SJSA1 (cell line): ENCODE data around the gene MARCHF4. TPM values are rescaled to one million over a fixed set of nuclear protein-coding genes. Genes with fewer than 3 reads are reported as not detected.
A peak's percentile ranks its signal among the peaks of the same experiment; 100 is the strongest.
"Not testable (repeated sequence)": the region's sequence is repeated elsewhere in the genome, so short reads cannot be mapped to it uniquely, and the experiment has no call there.

Experiments
- DNase-seq, 2 experiments: peaks; one replicate each; pipeline ENCODE4 v3.0.0-alpha.2; 2015 to 2020; ENCODE audit warnings: low spot score in 2 of 2, low read depth in 1 of 2
- H3K27ac ChIP-seq: fragments of 250-450 bp; sonication (Bioruptor Pico); 2 replicates; pipeline ENCODE4 v1.5.1; 2020; ENCODE audit warnings: mild to moderate bottlenecking, moderate library complexity
- H3K27me3 ChIP-seq: fragments of 250-450 bp; sonication (Bioruptor Pico); replicated peaks from 2 replicates; pipeline ENCODE4 v1.5.1; 2020; ENCODE audit warnings: mild to moderate bottlenecking, moderate library complexity
- H3K36me3 ChIP-seq: fragments of 250-450 bp; sonication (Bioruptor Pico); 2 replicates; pipeline ENCODE4 v1.5.1; 2020; ENCODE audit warnings: mild to moderate bottlenecking
- H3K4me1 ChIP-seq: fragments of 250-450 bp; sonication (Bioruptor Pico); replicated peaks from 2 replicates; pipeline ENCODE4 v1.6.1; 2021; ENCODE audit warnings: mild to moderate bottlenecking
- H3K4me3 ChIP-seq: fragments of 250-450 bp; sonication (Bioruptor Pico); 2 replicates; pipeline ENCODE4 v1.5.1; 2020; ENCODE audit warnings: mild to moderate bottlenecking
- H3K9me3 ChIP-seq: fragments of 250-450 bp; sonication (Bioruptor Pico); replicated peaks from 2 replicates; pipeline ENCODE4 v1.5.1; 2020; ENCODE audit warnings: mild to moderate bottlenecking
- total RNA-seq: library from RNA; depleted of rRNA; stranded (reverse); fragments of >200 nt; shearing (Covaris generic); gene quantifications from 2 replicates; pipeline ENCODE4 v1.2.3, GENCODE V29; 2014

Gene MARCHF4
- total RNA-seq, 1 experiment from 2014 or later, result 4.3 TPM

DNA sequence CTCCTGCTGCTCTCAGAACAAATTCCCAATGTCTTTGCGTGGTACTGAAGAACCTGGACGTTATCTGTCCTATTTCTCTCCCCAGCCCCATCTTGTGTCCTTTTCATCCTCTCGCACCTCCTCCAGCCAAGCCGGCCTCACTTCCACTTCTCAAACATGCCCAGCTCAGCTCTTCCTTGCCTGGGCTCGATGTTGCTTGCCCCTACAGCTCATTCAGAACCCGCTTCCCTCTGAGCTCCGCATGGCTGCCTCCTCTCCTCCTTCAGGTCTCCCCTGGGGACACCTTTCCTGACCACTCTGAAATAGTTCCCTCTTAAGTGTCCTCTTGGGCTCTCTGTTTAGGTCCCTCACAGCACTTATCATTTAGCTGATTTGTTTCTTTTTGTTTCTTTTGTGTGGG lies 33.3 kb upstream of the MARCHF4 start:
- no peak overlapping the region for H3K27ac ChIP-seq
- no peaks in the 10 kb centered on the region for H3K36me3 ChIP-seq
- DNase-seq, result no peak
- H3K9me3 ChIP-seq, result no peaks in the 10 kb centered on the region
- no peak overlapping the region for H3K4me3 ChIP-seq
- no peaks in the 10 kb centered on the region for H3K4me1 ChIP-seq
- no peaks in the 10 kb centered on the region for H3K27me3 ChIP-seq

DNA sequence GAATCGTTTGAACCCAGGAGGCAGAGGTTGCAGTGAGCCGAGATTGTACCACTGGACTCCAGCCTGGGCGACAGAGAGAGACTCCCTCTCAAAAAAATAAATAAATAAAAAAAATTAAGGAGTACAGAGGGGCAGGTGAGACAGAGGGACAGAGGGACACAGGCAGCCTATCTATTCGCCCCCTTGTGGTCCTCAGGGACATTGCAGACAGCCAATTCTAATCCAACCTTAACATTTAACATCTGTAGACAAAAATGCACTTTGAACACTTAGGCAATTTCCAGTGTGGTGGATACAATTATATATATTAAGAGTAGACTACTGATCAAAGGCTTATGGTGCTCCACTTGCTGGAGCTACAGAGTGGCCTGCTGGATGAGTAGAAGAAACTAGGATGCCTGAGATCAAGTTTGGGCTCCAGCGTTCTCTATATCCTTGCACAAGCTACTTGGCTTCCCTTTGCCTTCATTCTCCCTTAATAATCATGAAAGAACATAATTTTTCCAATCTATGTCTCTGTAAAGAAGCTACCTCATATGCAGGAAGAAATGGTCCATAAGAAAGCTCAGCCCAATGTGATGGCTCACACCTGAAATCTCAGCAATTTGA lies 31.8 kb upstream of the MARCHF4 start:
- peak; percentile 34 to 55 for DNase-seq
- Histone ChIP-seq H3K9me3 (no peaks in the 10 kb centered on the region), H3K4me3 (no peak overlapping the region), H3K27me3 (no peaks in the 10 kb centered on the region), H3K4me1 (no peaks in the 10 kb centered on the region), H3K27ac (no peak overlapping the region), H3K36me3 (no peaks in the 10 kb centered on the region)

DNA sequence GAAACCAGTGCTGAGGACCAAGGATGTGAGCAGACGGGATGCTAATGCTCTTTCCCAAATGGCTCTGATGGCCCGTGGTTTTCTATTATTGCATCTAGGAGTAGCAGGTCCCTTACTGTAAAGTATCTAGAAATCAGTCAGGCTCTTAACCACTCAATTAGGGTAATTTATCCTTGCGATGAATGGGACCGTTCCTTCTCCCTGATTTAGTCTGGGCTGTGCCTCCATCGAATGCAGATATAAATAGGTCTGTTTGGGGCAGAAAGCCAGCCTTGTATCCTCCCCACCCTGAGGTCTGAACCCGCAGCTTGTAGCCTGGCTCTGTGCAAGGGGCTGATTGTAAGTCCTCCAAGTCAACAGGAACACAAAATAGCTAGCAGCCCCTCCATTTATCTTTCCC lies 30.5 kb upstream of the MARCHF4 start:
- DNase-seq, result no peak
- H3K27ac ChIP-seq, result no peak overlapping the region
- H3K27me3 ChIP-seq, result no peaks in the 10 kb centered on the region
- no peaks in the 10 kb centered on the region for H3K36me3 ChIP-seq
- H3K4me1 ChIP-seq, result no peaks in the 10 kb centered on the region
- no peak overlapping the region for H3K4me3 ChIP-seq
- H3K9me3 ChIP-seq, result no peaks in the 10 kb centered on the region

DNA sequence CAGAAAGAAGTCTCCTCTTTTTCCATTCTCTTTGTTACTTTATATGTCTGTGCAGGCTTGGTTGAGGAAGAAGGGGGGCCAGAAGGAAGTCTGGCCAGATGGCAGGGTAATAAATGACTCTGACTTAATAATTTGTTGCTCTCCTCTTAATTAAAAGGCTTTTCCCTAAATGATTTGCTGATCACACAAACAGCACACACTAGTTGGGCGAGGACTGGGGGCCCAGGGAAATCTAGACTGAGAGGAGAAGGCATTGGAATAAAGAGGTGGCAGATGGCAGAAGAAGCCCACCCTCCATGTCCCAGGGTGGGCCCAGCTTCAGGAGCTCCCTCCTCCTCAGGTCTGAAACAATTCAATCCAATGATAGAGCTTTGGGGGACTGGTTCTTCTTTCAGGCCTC lies 27.3 kb upstream of the MARCHF4 start:
- Histone ChIP-seq H3K27ac (no peak overlapping the region), H3K4me3 (no peak overlapping the region), H3K4me1 (no peaks in the 10 kb centered on the region), H3K27me3 (no peaks in the 10 kb centered on the region), H3K36me3 (no peaks in the 10 kb centered on the region), H3K9me3 (no peaks in the 10 kb centered on the region)
- DNase-seq, result no peak

DNA sequence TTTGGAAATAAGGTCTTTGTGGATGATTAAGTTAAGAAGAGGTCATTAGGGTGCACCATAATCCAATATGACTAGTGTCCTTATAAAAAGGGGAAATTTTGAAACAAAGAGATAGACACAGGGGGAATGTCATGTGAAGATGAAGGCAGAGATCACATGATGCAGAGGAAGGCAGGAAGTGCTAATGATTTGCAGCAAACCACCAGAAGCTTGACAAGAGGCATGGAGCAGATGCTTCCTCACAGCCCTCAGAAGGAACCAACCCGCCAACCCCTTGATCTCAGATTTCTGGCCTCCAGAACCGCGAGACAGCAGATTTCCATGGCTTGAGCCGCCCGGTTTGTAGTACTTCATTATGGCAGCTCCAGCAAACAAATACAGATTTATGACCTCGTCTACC lies 22.6 kb upstream of the MARCHF4 start:
- Histone ChIP-seq H3K4me3 (no peak overlapping the region), H3K9me3 (no peaks in the 10 kb centered on the region; the same call in 1 of the 2 replicates), H3K36me3 (no peaks in the 10 kb centered on the region), H3K27ac (no peak overlapping the region), H3K4me1 (peaks cover 7% of the 10 kb centered on the region), H3K27me3 (no peaks in the 10 kb centered on the region)
- DNase-seq, result no peak

DNA sequence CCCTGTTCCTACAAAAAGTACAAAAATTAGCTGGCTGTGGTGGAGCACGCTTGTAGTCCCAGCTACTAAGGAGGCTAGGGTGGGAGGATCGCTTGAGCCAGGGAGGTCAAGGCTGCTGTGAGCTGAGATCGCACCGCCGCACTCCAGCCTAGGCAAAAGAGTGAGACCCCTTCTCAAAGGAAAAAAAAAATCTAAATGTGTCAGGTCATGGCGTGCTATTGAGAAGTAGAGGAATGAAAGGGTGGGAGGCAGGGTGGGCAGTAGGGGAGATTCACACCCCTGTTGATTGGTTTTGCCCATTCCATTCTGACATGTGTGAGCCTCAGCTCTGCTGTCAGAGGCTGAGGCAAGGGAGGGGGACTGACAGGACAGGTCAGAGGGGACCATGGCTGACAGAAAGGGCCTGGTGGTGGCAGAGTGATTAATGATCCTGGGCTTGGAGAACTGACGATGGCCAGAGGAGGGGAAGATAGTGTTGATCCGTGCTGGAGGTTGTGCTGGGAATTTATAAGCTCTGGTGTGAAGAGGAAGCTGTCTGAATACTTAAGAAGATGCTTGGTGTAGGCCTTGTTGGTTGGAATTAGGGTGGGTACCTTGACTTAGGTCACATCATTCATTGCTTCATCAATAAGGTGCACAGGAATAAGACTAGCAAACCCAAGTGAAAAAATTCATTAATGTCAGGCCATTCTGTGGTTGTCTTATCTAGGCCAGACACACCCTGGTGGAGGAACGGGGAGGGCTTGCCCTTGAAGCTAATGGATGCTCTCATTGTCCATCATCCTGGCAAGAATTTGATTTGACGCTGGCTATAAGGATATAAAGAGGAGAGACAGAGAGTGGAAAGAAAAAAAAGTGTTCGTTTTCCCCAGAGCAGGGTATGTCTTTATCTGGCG lies 20.9 kb upstream of the MARCHF4 start:
- Histone ChIP-seq H3K36me3 (no peaks in the 10 kb centered on the region), H3K27ac (no peak overlapping the region), H3K4me3 (no peak overlapping the region), H3K4me1 (peaks cover 7% of the 10 kb centered on the region), H3K27me3 (no peaks in the 10 kb centered on the region), H3K9me3 (no peaks in the 10 kb centered on the region; the same call in 1 of the 2 replicates)
- DNase-seq, result no peak

DNA sequence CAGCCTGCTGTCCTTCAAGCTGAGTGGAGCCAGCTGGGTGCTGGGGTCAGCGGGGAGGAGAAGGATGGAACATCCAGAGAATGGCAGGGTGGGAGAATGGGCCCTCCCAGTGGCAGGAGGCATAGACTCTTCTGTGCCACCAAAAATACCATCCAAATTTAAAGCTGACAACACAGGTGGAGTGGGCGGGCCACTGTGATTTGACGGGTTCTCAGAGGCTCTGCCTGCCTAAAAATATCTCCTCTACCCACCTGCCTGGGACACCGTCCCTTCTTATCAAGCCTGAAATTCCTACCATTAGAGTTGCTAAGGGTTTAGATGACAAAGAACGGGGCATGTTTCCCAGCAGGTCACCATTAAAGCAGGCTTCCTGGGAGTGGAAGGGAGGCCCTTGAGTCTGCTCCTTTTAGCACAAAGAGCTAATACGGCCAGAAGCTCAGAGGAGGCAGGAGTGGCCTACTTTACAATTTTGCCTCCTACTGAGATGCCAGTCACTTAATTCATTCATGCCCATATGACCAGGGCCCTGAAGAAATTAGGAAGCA lies 19.8 kb upstream of the MARCHF4 start:
- H3K27me3 ChIP-seq, result no peaks in the 10 kb centered on the region
- H3K4me1 ChIP-seq, result peaks cover 7% of the 10 kb centered on the region
- no peak overlapping the region; the same call in 1 of the 2 replicates for H3K27ac ChIP-seq
- DNase-seq, result no peak
- no peak overlapping the region for H3K4me3 ChIP-seq
- no peaks in the 10 kb centered on the region for H3K36me3 ChIP-seq
- no peaks in the 10 kb centered on the region; the same call in 1 of the 2 replicates for H3K9me3 ChIP-seq

DNA sequence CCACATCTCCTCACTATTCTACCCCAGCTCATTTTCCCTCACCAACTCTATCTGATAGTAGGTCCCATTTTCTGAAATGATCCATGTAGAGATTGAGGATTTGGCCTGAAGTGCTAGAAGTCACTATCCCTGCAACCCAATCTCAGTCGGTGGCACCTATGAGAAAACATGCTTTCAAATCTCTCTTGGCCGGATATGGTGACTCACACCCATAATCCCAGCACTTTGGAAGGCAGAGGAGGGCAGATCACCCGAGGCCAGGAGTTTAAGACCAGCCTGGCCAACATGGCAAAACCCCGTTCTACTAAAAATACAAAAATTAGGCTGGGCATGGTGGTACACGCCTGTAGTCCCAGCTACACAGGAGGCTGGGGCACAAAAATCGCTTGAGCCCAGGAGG lies 19.1 kb upstream of the MARCHF4 start:
- H3K4me1 ChIP-seq, result peaks cover 7% of the 10 kb centered on the region
- no peaks in the 10 kb centered on the region for H3K36me3 ChIP-seq
- H3K4me3 ChIP-seq, result no peak overlapping the region
- H3K27ac ChIP-seq, result peak overlapping the region; percentile 44
- H3K27me3 ChIP-seq, result no peaks in the 10 kb centered on the region
- DNase-seq, result peak in 1 of 2 experiments; percentile 37
- no peaks in the 10 kb centered on the region; the same call in 1 of the 2 replicates for H3K9me3 ChIP-seq

DNA sequence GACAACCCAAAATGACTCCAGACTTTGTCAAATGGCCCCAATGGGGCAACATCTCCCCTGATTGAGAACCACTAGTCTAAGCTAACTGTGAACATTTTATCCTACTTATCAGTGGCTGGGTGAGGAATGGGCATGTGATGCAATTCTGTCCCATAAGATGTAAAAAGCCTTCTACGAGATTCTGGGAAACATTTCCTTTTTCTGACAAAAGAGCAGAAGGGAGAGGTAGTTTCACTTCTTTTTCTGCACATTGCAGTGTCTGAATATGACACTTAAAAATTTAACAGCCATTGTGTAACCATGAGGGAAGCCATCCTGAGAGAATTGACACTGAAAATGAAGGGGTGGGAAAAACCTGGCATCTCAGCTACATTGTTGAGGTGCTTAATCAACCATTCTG lies 17.3 kb upstream of the MARCHF4 start:
- DNase-seq, result no peak
- H3K36me3 ChIP-seq, result no peaks in the 10 kb centered on the region
- no peak overlapping the region for H3K4me3 ChIP-seq

DNA sequence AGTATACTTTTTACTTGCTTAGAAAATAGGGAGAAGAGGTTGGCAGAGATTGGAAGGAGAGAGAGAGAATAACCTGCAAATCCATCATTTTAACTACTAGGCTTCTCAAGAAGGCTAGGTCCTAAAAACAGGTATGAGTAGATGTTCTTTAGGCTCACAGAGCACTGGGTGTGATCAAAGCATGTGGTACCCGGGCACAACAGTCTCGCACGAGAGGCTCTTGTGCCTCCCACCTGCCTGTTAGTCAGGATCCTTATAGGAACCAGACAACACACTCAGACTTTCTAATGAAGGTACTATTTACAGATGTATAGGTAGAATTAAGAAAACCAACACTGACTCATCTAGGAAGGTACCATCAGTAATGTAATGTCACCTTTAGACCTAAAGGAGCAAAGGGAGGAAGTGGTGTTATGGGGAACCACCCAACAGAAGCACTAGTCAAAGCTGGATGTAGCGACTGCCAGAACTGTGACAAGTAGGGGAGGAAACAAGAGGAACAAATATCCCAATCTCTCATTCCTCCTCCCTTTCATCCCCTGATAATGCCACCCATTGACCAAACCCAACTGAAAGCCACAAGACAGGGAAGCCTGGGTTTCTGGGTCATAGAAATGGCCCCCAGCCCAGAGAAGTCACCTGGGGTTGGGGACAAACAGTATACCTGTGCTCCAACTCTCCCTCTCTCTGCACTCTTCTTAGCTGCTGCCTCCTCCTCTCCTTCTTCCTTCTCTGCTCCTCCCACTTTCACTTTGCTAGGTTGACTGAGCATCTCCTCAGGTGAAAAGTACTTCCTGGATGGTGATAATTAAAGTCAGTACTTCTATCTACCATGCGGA lies 16.0 kb upstream of the MARCHF4 start:
- Histone ChIP-seq H3K36me3 (no peaks in the 10 kb centered on the region), H3K4me3 (no peak overlapping the region), H3K27ac (no peak overlapping the region), H3K4me1 (peaks cover 13% of the 10 kb centered on the region), H3K27me3 (no peaks in the 10 kb centered on the region), H3K9me3 (no peaks in the 10 kb centered on the region; the same call in 1 of the 2 replicates)
- DNase-seq, result no peak

More for the DNA sequence above, 17.3 kb upstream of the MARCHF4 start:
- no peaks in the 10 kb centered on the region for H3K27me3 ChIP-seq
- peaks cover 8% of the 10 kb centered on the region for H3K4me1 ChIP-seq
- H3K9me3 ChIP-seq, result no peaks in the 10 kb centered on the region; the same call in 1 of the 2 replicates
- H3K27ac ChIP-seq, result no peak overlapping the region

DNA sequence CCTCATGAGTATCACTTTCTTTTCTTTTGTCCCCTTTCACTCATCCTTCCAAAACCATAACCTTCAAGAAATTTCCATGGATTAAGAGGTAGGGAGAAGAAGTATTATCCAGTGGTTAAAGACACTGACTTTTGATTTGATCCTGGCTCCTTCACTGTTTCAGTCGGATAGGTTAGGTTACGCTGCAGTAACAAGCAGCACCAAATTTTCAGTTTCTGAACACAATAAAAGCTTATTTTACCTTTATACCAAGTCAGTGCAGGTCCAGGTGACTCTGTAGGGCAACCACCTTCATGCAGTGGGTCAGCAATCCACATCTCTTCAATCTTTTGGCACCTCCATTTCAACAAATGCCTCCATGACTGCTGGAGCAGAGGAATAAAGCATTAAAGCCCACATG lies 15.0 kb upstream of the MARCHF4 start:
- H3K4me1 ChIP-seq, result peaks cover 13% of the 10 kb centered on the region
- H3K36me3 ChIP-seq, result no peaks in the 10 kb centered on the region
- DNase-seq, result no peak
- no peak overlapping the region for H3K27ac ChIP-seq
- H3K27me3 ChIP-seq, result no peaks in the 10 kb centered on the region
- H3K4me3 ChIP-seq, result no peak overlapping the region
- H3K9me3 ChIP-seq, result no peaks in the 10 kb centered on the region; the same call in 1 of the 2 replicates

DNA sequence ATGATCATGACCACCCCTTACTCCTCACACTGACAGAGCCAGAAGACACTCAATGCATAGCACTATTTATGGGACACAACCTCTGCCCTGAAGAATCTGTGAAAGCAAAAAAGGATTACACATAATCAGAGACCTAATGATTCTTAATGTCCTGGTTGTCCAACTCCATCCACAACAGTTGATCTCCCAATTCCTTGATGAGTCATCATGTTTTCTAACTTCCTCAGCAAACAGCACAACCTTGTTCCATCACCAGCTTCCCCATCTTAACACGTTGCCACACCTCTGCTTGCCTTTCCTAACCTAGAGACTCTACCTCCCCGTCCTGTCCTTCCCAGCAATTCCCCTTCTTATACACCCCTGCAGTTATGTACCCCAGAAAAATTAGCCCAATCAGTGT lies 13.2 kb upstream of the MARCHF4 start:
- no peaks in the 10 kb centered on the region for H3K9me3 ChIP-seq
- no peak for DNase-seq
- no peaks in the 10 kb centered on the region for H3K27me3 ChIP-seq
- peaks cover 7% of the 10 kb centered on the region for H3K4me1 ChIP-seq
- no peak overlapping the region for H3K27ac ChIP-seq
- no peaks in the 10 kb centered on the region for H3K36me3 ChIP-seq
- H3K4me3 ChIP-seq, result no peak overlapping the region

DNA sequence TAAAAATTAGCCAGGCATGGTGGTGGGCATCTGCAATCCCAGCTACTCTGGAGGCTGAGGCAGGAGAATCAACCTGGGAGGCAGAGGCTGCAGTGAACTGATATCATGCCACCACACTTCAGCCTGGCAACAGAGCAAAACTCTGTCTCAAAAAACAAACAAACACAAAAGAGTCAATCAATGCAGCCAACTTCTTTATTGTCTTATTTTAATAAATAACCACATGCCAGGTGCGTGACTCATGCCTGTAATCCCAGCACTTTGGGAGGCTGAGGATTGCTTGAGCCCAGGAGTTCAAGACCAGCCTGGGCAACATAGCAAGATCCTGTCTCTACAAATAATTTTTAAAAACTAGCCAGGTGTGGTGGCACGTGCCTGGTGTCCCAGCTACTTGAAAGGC lies 12.1 kb upstream of the MARCHF4 start:
- DNase-seq, result peak; percentile 55 to 57
- not testable (repeated sequence) for H3K4me1 ChIP-seq, H3K9me3 ChIP-seq, H3K36me3 ChIP-seq, H3K4me3 ChIP-seq, H3K27ac ChIP-seq, H3K27me3 ChIP-seq
